GM18505 (cell line): ENCODE results near the gene UNC5A.

Experiments
- ATAC-seq: cut with Tn5 transposase; IDR thresholded peaks from one replicate; pipeline ENCODE4 v1.9.1; 2021; ENCODE audit not compliant: unreplicated experiment
- POLR2A ChIP-seq: IDR thresholded peaks from 4 replicates; pipeline ENCODE4 v1.6.1; 2011; ENCODE audit warnings: borderline replicate concordance; ENCODE audit not compliant: insufficient read depth, insufficient read length; ENCODE audit errors: extremely low read depth

The UNC5A gene

GRCh38 chr5:176823869-176824412 lies 13.6 kb downstream of the UNC5A start:
- no peak for TF ChIP-seq POLR2A
- ATAC-seq, result no peak

- TF ChIP-seq POLR2A, result no peak
- no peak for ATAC-seq
These were observed 14.2 kb downstream of the UNC5A start for GRCh38 chr5:176824604-176825003.

- ATAC-seq, result no peak
These were observed 14.9 kb downstream of the UNC5A start for GRCh38 chr5:176825234-176825633.

GRCh38 chr5:176825957-176826356 lies 15.6 kb downstream of the UNC5A start:
- ATAC-seq, result no peak
- no peak for TF ChIP-seq POLR2A

More at GRCh38 chr5:176825234-176825633, 14.9 kb downstream of the UNC5A start:
- TF ChIP-seq POLR2A, result no peak

- no peak for ATAC-seq
- no peak for TF ChIP-seq POLR2A
These were observed 17.5 kb downstream of the UNC5A start for GRCh38 chr5:176827736-176828414.

GRCh38 chr5:176829320-176829719 lies 19.0 kb downstream of the UNC5A start:
- no peak for TF ChIP-seq POLR2A
- ATAC-seq, result no peak

- no peak for ATAC-seq
- TF ChIP-seq POLR2A, result no peak
These were observed 20.1 kb downstream of the UNC5A start for GRCh38 chr5:176830422-176830994.

- no peak for ATAC-seq
- TF ChIP-seq POLR2A, result no peak
These were observed 20.6 kb downstream of the UNC5A start for GRCh38 chr5:176830995-176831423.

- no peak for TF ChIP-seq POLR2A
These were observed 21.1 kb downstream of the UNC5A start for GRCh38 chr5:176831425-176831824.

GRCh38 chr5:176832162-176832561 lies 21.8 kb downstream of the UNC5A start:
- no peak for TF ChIP-seq POLR2A
- ATAC-seq, result no peak

More at GRCh38 chr5:176831425-176831824, 21.1 kb downstream of the UNC5A start:
- no peak for ATAC-seq

- ATAC-seq, result no peak
These were observed 22.9 kb downstream of the UNC5A start for GRCh38 chr5:176833286-176833685.

GRCh38 chr5:176835918-176836317 lies 25.6 kb downstream of the UNC5A start:
- no peak for TF ChIP-seq POLR2A
- no peak for ATAC-seq

More at GRCh38 chr5:176833286-176833685, 22.9 kb downstream of the UNC5A start:
- no peak for TF ChIP-seq POLR2A

- no peak for TF ChIP-seq POLR2A
- no peak for ATAC-seq
These were observed 26.7 kb downstream of the UNC5A start for GRCh38 chr5:176836811-176837706.
